ENCODE measurements around the gene DPH6. TPM values are rescaled to one million over a fixed set of nuclear protein-coding genes. Genes with fewer than 3 reads are reported as not detected.

The DPH6 gene
- total RNA-seq, 1 donor from 2014 or later: 20.9 TPM

GRCh38 chr15:35477312-35478262 lies 68.4 kb downstream of the DPH6 start:
- no peaks in the 10 kb centered on the region for H3K9me3 ChIP-seq (ENCODE audit: control insufficient read depth in 3 of 3, low read length in 3 of 3)
- H3K36me3 ChIP-seq (ENCODE audit: control insufficient read depth in 3 of 3, insufficient read depth in 3 of 3, low read length in 3 of 3): no peaks in the 10 kb centered on the region
- no peak overlapping the region for H3K4me3 ChIP-seq (ENCODE audit: low read length in 3 of 3)
- H3K27me3 ChIP-seq (ENCODE audit: control insufficient read depth in 3 of 3, insufficient read depth in 3 of 3, low read length in 3 of 3): no peaks in the 10 kb centered on the region
- H3K9ac ChIP-seq (ENCODE audit: low read depth in 1 of 3, low read length in 3 of 3): no peak overlapping the region
- H3K4me1 ChIP-seq (ENCODE audit: control insufficient read depth in 3 of 3, insufficient read depth in 3 of 3, low read length in 3 of 3): no peaks in the 10 kb centered on the region
- no peak overlapping the region for H3K27ac ChIP-seq (ENCODE audit: low read depth, low read length)

- Histone ChIP-seq H3K9me3 (ENCODE audit: control insufficient read depth in 3 of 3, low read length in 3 of 3) (no peaks in the 10 kb centered on the region), H3K27me3 (ENCODE audit: control insufficient read depth in 3 of 3, insufficient read depth in 3 of 3, low read length in 3 of 3) (no peaks in the 10 kb centered on the region), H3K27ac (ENCODE audit: low read depth, low read length) (no peak overlapping the region), H3K4me3 (ENCODE audit: low read length in 3 of 3) (no peak overlapping the region), H3K36me3 (ENCODE audit: control insufficient read depth in 3 of 3, insufficient read depth in 3 of 3, low read length in 3 of 3) (no peaks in the 10 kb centered on the region), H3K9ac (ENCODE audit: low read depth in 1 of 3, low read length in 3 of 3) (no peak overlapping the region), H3K4me1 (ENCODE audit: control insufficient read depth in 3 of 3, insufficient read depth in 3 of 3, low read length in 3 of 3) (peaks cover 0 to 4% (median 0%) of the 10 kb centered on the region in 3 donors)
Observed at GRCh38 chr15:35471024-35471423, 74.9 kb downstream of the DPH6 start.

- Histone ChIP-seq H3K9ac (ENCODE audit: low read depth in 1 of 3, low read length in 3 of 3) (no peak overlapping the region), H3K27ac (ENCODE audit: low read depth, low read length) (no peak overlapping the region), H3K4me3 (ENCODE audit: low read length in 3 of 3) (no peak overlapping the region), H3K27me3 (ENCODE audit: control insufficient read depth in 3 of 3, insufficient read depth in 3 of 3, low read length in 3 of 3) (no peaks in the 10 kb centered on the region), H3K36me3 (ENCODE audit: control insufficient read depth in 3 of 3, insufficient read depth in 3 of 3, low read length in 3 of 3) (no peaks in the 10 kb centered on the region), H3K4me1 (ENCODE audit: control insufficient read depth in 3 of 3, insufficient read depth in 3 of 3, low read length in 3 of 3) (peaks cover 0 to 4% (median 0%) of the 10 kb centered on the region in 3 donors), H3K9me3 (ENCODE audit: control insufficient read depth in 3 of 3, low read length in 3 of 3) (no peaks in the 10 kb centered on the region)
Observed at GRCh38 chr15:35470441-35470840, 75.5 kb downstream of the DPH6 start.

- no peak overlapping the region for H3K27ac ChIP-seq (ENCODE audit: low read depth, low read length)
- H3K9ac ChIP-seq (ENCODE audit: low read depth in 1 of 3, low read length in 3 of 3): no peak overlapping the region
- H3K36me3 ChIP-seq (ENCODE audit: control insufficient read depth in 3 of 3, insufficient read depth in 3 of 3, low read length in 3 of 3): no peaks in the 10 kb centered on the region
- no peaks in the 10 kb centered on the region for H3K27me3 ChIP-seq (ENCODE audit: control insufficient read depth in 3 of 3, insufficient read depth in 3 of 3, low read length in 3 of 3)
- no peak overlapping the region for H3K4me3 ChIP-seq (ENCODE audit: low read length in 3 of 3)
- no peaks in the 10 kb centered on the region for H3K9me3 ChIP-seq (ENCODE audit: control insufficient read depth in 3 of 3, low read length in 3 of 3)
- peaks cover 0 to 4% (median 0%) of the 10 kb centered on the region in 3 donors for H3K4me1 ChIP-seq (ENCODE audit: control insufficient read depth in 3 of 3, insufficient read depth in 3 of 3, low read length in 3 of 3)
Observed at GRCh38 chr15:35466476-35466875, 79.5 kb downstream of the DPH6 start.

GRCh38 chr15:35465783-35466182 lies 80.2 kb downstream of the DPH6 start:
- Histone ChIP-seq H3K9ac (ENCODE audit: low read depth in 1 of 3, low read length in 3 of 3) (no peak overlapping the region), H3K27ac (ENCODE audit: low read depth, low read length) (no peak overlapping the region), H3K4me1 (ENCODE audit: control insufficient read depth in 3 of 3, insufficient read depth in 3 of 3, low read length in 3 of 3) (no peaks in the 10 kb centered on the region), H3K27me3 (ENCODE audit: control insufficient read depth in 3 of 3, insufficient read depth in 3 of 3, low read length in 3 of 3) (no peaks in the 10 kb centered on the region), H3K9me3 (ENCODE audit: control insufficient read depth in 3 of 3, low read length in 3 of 3) (no peaks in the 10 kb centered on the region), H3K36me3 (ENCODE audit: control insufficient read depth in 3 of 3, insufficient read depth in 3 of 3, low read length in 3 of 3) (no peaks in the 10 kb centered on the region), H3K4me3 (ENCODE audit: low read length in 3 of 3) (no peak overlapping the region)

- no peaks in the 10 kb centered on the region for H3K4me1 ChIP-seq (ENCODE audit: control insufficient read depth in 3 of 3, insufficient read depth in 3 of 3, low read length in 3 of 3)
- no peak overlapping the region for H3K27ac ChIP-seq (ENCODE audit: low read depth, low read length)
- no peaks in the 10 kb centered on the region for H3K9me3 ChIP-seq (ENCODE audit: control insufficient read depth in 3 of 3, low read length in 3 of 3)
- H3K4me3 ChIP-seq (ENCODE audit: low read length in 3 of 3): no peak overlapping the region
- no peak overlapping the region for H3K9ac ChIP-seq (ENCODE audit: low read depth in 1 of 3, low read length in 3 of 3)
- no peaks in the 10 kb centered on the region for H3K27me3 ChIP-seq (ENCODE audit: control insufficient read depth in 3 of 3, insufficient read depth in 3 of 3, low read length in 3 of 3)
- no peaks in the 10 kb centered on the region for H3K36me3 ChIP-seq (ENCODE audit: control insufficient read depth in 3 of 3, insufficient read depth in 3 of 3, low read length in 3 of 3)
Observed at GRCh38 chr15:35460616-35461015, 85.3 kb downstream of the DPH6 start.

GRCh38 chr15:35458176-35458856 lies 87.6 kb downstream of the DPH6 start:
- Histone ChIP-seq H3K9ac (ENCODE audit: low read depth in 1 of 3, low read length in 3 of 3) (no peak overlapping the region), H3K36me3 (ENCODE audit: control insufficient read depth in 3 of 3, insufficient read depth in 3 of 3, low read length in 3 of 3) (no peaks in the 10 kb centered on the region), H3K27me3 (ENCODE audit: control insufficient read depth in 3 of 3, insufficient read depth in 3 of 3, low read length in 3 of 3) (no peaks in the 10 kb centered on the region), H3K27ac (ENCODE audit: low read depth, low read length) (no peak overlapping the region), H3K4me3 (ENCODE audit: low read length in 3 of 3) (no peak overlapping the region), H3K4me1 (ENCODE audit: control insufficient read depth in 3 of 3, insufficient read depth in 3 of 3, low read length in 3 of 3) (no peaks in the 10 kb centered on the region), H3K9me3 (ENCODE audit: control insufficient read depth in 3 of 3, low read length in 3 of 3) (no peaks in the 10 kb centered on the region)

GRCh38 chr15:35455201-35455600 lies 90.8 kb downstream of the DPH6 start:
- Histone ChIP-seq H3K27ac (ENCODE audit: low read depth, low read length) (no peak overlapping the region), H3K4me1 (ENCODE audit: control insufficient read depth in 3 of 3, insufficient read depth in 3 of 3, low read length in 3 of 3) (no peaks in the 10 kb centered on the region), H3K36me3 (ENCODE audit: control insufficient read depth in 3 of 3, insufficient read depth in 3 of 3, low read length in 3 of 3) (no peaks in the 10 kb centered on the region), H3K4me3 (ENCODE audit: low read length in 3 of 3) (no peak overlapping the region), H3K9me3 (ENCODE audit: control insufficient read depth in 3 of 3, low read length in 3 of 3) (no peaks in the 10 kb centered on the region), H3K9ac (ENCODE audit: low read depth in 1 of 3, low read length in 3 of 3) (no peak overlapping the region), H3K27me3 (ENCODE audit: control insufficient read depth in 3 of 3, insufficient read depth in 3 of 3, low read length in 3 of 3) (no peaks in the 10 kb centered on the region)

GRCh38 chr15:35450492-35450891 lies 95.5 kb downstream of the DPH6 start:
- no peaks in the 10 kb centered on the region for H3K4me1 ChIP-seq (ENCODE audit: control insufficient read depth in 3 of 3, insufficient read depth in 3 of 3, low read length in 3 of 3)
- no peaks in the 10 kb centered on the region for H3K9me3 ChIP-seq (ENCODE audit: control insufficient read depth in 3 of 3, low read length in 3 of 3)
- no peak overlapping the region for H3K27ac ChIP-seq (ENCODE audit: low read depth, low read length)
- no peaks in the 10 kb centered on the region for H3K27me3 ChIP-seq (ENCODE audit: control insufficient read depth in 3 of 3, insufficient read depth in 3 of 3, low read length in 3 of 3)
- H3K36me3 ChIP-seq (ENCODE audit: control insufficient read depth in 3 of 3, insufficient read depth in 3 of 3, low read length in 3 of 3): no peaks in the 10 kb centered on the region
- H3K9ac ChIP-seq (ENCODE audit: low read depth in 1 of 3, low read length in 3 of 3): no peak overlapping the region
- no peak overlapping the region for H3K4me3 ChIP-seq (ENCODE audit: low read length in 3 of 3)

- no peak overlapping the region for H3K9ac ChIP-seq (ENCODE audit: low read depth in 1 of 3, low read length in 3 of 3)
- no peaks in the 10 kb centered on the region for H3K4me1 ChIP-seq (ENCODE audit: control insufficient read depth in 3 of 3, insufficient read depth in 3 of 3, low read length in 3 of 3)
- no peak overlapping the region for H3K27ac ChIP-seq (ENCODE audit: low read depth, low read length)
- no peak overlapping the region for H3K4me3 ChIP-seq (ENCODE audit: low read length in 3 of 3)
- H3K27me3 ChIP-seq (ENCODE audit: control insufficient read depth in 3 of 3, insufficient read depth in 3 of 3, low read length in 3 of 3): no peaks in the 10 kb centered on the region
- H3K36me3 ChIP-seq (ENCODE audit: control insufficient read depth in 3 of 3, insufficient read depth in 3 of 3, low read length in 3 of 3): no peaks in the 10 kb centered on the region
- H3K9me3 ChIP-seq (ENCODE audit: control insufficient read depth in 3 of 3, low read length in 3 of 3): no peaks in the 10 kb centered on the region
Observed at GRCh38 chr15:35448294-35448693, 97.7 kb downstream of the DPH6 start.
